Measurements from ENCODE around the gene CORO7. TPM values are rescaled to one million over a fixed set of nuclear protein-coding genes. Genes with fewer than 3 reads are reported as not detected.

CORO7 gene
- total and polyA plus RNA-seq, 9 of the 15 experiments (the other 6 are each of a cell fraction or from before 2014, with no cell fraction given), result 0.45 to 77.2 (median 18.7) TPM

- Histone ChIP-seq H3K9me1 (ENCODE audit: control insufficient read depth, insufficient read depth, low read length) (peaks cover 3% of the 10 kb centered on the region), H3K27me3 (ENCODE audit: control insufficient read depth in 2 of 2, insufficient read depth in 2 of 2, low read length in 2 of 2) (no peaks in the 10 kb centered on the region), H3K27ac (ENCODE audit: extremely low read depth, low read depth, low read length) (no peak overlapping the region), H2AFZ (ENCODE audit: low read depth, low read length) (no peak overlapping the region), H3K36me3 (ENCODE audit: control insufficient read depth, insufficient read depth, low read length) (peaks cover 64% of the 10 kb centered on the region; the same call in 2 of the 3 replicates), H3K9ac (ENCODE audit: insufficient read depth in 1 of 2, low read depth in 2 of 2, low read length in 2 of 2) (peak overlapping the region in 1 of 2 experiments; percentile 52; a peak in 2 of 4 replicates), H3K4me3 (no peak overlapping the region), H3K4me1 (replicated peaks in 1 of 2; ENCODE audit: control insufficient read depth in 2 of 2, insufficient read depth in 2 of 2, low read length in 2 of 2) (peaks cover 0 to 30% of the 10 kb centered on the region in 2 experiments; a peak in 2 of 5 replicates), H3K4me2 (ENCODE audit: insufficient read depth, low read length) (no peak overlapping the region), H3K9me3 (replicated peaks; ENCODE audit: control insufficient read depth, insufficient read depth, low read depth, low read length) (no peaks in the 10 kb centered on the region), H4K20me1 (replicated peaks; ENCODE audit: control insufficient read depth, insufficient read depth, low read length) (no peaks in the 10 kb centered on the region), H3K79me2 (ENCODE audit: control insufficient read depth, insufficient read depth, low read length) (no peaks in the 10 kb centered on the region)
- CTCF ChIA-PET (ENCODE audit: low intra/inter-chr PET ratio), result no interaction called here
- ATAC-seq (no peak), DNase-seq (ENCODE audit: extremely low read depth in 1 of 4, low spot score in 3 of 4) (no peak), FAIRE-seq (no peak)
- in situ Hi-C loops (cut with MboI) (no loop called here), intact Hi-C loops (cut with micrococcal nuclease) (no loop called here)
- 85% methylated on average over 15 of the region's 27 CpGs for WGBS (ENCODE audit: insufficient coverage, low coverage, missing lambda C conversion rate)
- no TSS peak for BruUV-seq (replicated peaks)
- TF ChIP-seq EGR1 (conservative IDR thresholded peaks at IDR 0.05) (0 out of 2 replicates have a peak, but pooled peaks have one; percentile 16), NFIC (IDR thresholded peaks at IDR 0.05) (peak; percentile 27; the same call in 1 of the 2 replicates), KLF13 (tag; IDR thresholded peaks at IDR 0.05; ENCODE audit: borderline replicate concordance, low read depth) (no peak)
- POLR2A ChIA-PET, result interaction anchor here (0.8 to 1.2 kb wide), 2 partner anchors 10 to 21 kb away, joined by 5 read pairs; no protein-coding TSS in a partner anchor
Measured at GRCh38 chr16:4392382-4393239, 23.8 kb downstream of the CORO7 start.

Measured in K562 (cell line).